Effector CD8-positive, alpha-beta T cell (primary cell): Measurements from ENCODE around the gene RPUSD4.
A peak's percentile ranks its signal among the peaks of the same experiment; 100 is the strongest.
"Not testable (repeated sequence)": the region's sequence is repeated elsewhere in the genome, so short reads cannot be mapped to it uniquely, and the experiment has no call there.

Experiments
- DNase-seq: peaks from one replicate; lab custom pipeline; 2025; lab: John Stamatoyannopoulos, UW
- total RNA-seq, 4 experiments: gene quantifications; one replicate each; lab custom pipeline; 2026; lab: John Stamatoyannopoulos, UW

The RPUSD4 gene, protein sequence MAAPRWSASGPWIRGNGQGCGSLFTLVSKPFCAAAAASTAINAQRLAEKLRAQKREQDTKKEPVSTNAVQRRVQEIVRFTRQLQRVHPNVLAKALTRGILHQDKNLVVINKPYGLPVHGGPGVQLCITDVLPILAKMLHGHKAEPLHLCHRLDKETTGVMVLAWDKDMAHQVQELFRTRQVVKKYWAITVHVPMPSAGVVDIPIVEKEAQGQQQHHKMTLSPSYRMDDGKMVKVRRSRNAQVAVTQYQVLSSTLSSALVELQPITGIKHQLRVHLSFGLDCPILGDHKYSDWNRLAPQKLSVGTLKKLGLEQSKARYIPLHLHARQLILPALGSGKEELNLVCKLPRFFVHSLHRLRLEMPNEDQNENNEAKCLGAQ
- 31.5 to 47.7 (median 43.5) reads per million in 4 experiments for total RNA-seq

DNA sequence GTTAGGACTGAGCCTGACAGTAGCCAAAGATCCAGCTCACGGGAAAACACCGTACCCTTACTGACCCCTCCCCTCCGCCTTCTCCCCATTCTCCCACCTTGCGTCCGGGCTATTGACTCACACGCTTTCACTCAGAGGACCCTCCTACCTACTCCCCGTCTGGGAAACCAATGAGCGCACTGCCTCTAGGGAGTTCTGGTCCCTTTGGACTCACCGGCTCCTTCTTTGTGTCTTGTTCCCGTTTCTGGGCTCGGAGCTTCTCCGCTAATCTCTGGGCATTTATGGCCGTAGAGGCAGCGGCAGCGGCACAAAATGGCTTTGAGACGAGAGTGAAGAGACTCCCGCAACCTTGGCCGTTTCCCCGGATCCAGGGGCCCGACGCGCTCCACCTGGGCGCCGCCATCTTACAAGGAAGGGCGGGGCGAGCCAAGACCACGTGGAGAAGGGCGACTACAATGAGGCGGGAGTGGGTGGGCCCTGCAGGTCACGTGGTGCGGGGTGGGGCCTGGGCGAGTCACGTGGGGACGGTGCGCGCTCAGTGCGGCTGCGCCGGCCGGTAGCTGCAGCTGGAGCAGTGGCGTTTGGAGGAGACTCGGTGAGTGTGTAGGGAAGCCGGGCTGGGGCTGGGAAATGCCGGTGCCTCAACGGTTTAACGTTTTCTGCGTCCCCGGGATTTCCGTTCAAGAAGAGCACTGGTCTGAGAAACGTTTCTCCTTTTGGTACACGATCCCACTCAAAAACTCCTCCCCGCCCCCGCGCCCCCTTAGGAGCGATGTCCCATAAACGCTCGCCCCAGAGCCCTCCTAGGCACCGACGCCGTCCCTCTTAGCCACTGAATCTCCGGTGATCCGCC lies at the start of gene RPUSD4, which contains the start of gene FAM118B:
Gene RPUSD4, minus strand, starts transcription at position 415 of the 853 bp plus-strand sequence. Its CDS starts 12 bp downstream, at position 403.
Gene FAM118B, plus strand, starts transcription at position 547 of the 853 bp plus-strand sequence. CDS start 23,220 bp downstream, outside the sequence.
- DNase-seq, result peak; percentile 97

DNA sequence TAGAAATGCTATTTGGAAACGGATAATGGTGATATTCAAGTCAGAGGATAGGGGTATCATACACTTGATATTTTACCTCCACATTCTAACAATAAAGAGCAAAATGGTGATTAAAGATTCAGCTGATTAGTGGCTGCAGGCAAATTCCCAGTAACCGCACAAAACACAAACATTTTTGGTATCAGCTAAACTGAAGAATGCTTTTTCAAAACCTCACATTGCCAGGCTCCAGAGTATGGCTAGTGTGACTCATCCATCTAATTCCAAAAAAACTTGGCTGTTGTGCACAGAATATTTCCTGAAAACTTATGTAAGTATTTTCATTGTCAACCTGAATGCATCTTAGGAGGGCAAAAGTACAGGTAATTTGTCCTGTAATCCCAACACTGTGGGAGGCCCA lies 46.3 kb upstream of the RPUSD4 start:
- DNase-seq, result no peak

DNA sequence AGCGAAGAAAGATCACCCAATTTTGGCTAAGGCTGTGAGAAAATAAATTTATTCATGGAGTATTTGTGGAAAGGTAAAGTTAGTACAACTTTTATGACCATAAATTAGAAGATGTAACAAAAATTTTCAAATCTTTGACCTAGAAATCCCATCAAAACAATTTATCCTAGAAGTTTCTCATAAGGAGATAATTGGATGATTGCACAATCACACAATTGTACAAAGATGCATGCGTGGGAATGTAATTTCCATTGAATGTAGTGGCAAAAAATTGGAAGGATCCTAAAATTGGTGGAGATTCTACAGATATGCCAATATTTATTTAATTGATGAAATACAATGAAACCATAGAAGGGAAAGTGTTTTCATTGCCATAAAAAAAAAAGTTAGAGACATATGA lies 45.7 kb upstream of the RPUSD4 start:
- no peak for DNase-seq

DNA sequence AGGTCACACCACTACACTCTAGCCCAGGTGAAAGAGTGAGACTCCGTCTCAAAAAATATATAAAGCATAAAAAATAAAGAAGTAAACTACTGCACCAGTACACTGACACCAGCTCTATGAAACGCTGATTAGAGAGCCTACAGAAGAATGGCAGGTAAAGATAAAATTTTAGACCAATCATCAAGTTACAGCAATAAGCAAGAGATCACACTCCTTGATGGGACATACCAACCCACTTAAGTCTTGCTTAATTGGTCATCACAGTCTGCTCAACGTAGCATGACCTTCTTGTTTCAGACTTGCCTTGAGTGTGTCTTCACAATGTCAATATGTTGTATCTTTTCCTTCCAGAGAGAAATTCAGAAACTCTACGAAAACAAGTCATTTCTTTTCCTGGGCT lies 44.8 kb upstream of the RPUSD4 start:
- no peak for DNase-seq

DNA sequence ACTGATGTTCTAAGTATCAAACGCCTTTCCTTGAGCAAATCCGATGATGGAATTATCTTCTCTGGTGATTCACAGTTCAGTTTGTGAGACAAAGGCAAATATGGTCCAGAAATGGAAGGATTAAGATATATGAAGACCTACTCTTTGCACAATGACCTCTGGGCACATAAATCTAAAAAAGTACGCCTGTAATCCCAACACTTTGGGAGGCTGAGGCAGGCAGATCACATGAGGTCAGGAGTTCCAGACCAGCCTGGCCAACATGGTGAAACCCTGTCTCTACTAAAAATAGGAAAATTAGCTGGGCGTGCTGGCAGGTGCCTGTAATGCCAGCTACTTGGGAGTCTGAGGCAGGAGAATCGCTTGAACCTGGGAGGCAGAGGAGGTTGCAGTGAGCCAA lies 44.1 kb upstream of the RPUSD4 start:
- DNase-seq, result not testable (repeated sequence)

DNA sequence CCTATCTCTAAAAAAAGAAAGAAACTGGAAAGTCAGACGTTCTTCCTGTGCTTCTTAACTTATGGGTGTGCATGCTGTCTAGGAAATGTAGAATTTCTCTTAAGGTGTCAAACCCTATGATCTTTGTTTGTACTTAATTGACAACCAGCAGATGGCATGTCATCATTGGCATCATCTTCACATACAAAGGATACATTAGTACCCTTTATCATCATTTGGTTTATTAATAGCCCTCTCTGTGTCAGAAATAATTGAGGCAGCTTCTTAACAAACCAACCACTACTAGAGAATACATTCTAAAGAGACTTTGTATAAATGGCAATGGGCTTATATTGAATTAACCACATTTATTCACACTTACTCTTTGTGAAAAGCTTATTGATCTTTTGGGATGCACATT lies 43.4 kb upstream of the RPUSD4 start:
- no peak for DNase-seq

DNA sequence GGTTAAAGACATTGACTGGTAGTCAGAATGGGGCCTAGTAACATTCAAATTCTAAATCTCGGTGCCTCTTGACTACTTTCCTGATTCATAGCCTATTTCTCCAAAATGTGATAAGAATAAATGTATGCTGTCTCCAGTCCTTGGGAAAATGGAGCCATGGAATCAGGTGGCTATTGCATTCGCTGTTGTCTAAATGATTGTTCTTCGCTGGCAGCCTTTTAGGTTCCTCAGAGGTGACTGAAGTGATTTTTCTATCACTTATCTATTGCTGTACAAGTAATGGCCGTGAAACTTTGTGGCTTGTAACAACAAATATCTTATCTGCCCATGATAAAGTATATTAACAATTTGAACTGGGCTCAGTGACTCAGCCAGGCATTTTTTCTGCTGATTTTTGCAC lies 41.8 kb upstream of the RPUSD4 start:
- no peak for DNase-seq

DNA sequence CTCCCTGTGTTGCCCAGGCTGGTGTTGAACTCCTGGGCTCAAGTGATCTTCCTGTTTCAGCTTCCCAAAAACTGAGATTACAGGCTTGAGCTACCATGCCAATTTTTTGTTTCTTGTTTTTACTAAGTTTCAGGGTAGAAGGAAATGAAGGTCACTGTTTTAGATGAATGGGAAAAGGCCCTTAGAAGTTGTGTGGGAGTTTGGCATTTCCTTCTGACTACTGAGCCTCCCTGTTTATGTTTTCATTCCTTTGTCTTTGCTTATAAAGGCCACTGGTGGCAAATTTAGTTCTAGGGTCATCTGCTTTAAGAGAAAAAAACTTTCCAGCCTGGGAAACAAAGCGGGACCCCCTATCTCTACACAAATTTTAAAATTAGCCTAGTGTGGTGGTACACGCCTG lies 35.2 kb upstream of the RPUSD4 start:
- DNase-seq, result no peak

DNA sequence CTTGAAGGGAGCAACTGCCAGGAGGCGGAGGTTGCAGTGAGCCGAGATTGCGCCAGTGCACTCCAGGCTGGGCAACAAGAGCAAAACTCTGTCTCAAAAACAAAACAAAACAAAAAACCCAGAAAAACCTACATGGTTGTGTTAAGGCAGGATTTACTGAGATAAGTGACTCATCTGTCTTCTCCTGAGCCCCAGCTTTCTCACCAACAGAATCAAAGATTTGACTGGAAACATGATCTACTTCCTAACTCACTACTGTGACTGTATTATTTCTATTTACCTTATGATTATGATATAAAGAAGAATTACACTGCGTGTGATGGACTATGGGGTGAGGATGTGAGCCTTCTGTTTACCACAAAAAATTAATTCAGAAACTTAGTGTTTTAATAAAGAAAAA lies 21.9 kb upstream of the RPUSD4 start:
- DNase-seq, result no peak

DNA sequence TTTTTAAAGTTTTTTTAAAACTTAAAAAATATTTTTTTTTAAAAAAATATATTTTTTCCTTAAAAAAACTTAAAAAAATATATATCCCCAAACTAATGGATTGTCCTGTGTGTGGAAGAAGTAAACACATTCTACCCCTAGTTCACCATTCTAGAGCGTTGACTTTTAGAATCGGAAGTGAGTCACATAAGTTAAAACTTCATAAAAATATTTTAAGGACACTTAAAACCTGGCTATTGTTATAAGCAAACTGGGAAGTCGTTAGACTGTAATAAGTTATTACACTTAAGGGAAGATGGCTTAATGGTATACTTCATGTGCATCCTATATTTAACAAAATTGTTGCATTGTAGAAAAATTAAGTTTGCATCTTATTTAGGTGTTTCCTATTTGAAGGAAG lies 21.2 kb upstream of the RPUSD4 start:
- DNase-seq, result no peak

DNA sequence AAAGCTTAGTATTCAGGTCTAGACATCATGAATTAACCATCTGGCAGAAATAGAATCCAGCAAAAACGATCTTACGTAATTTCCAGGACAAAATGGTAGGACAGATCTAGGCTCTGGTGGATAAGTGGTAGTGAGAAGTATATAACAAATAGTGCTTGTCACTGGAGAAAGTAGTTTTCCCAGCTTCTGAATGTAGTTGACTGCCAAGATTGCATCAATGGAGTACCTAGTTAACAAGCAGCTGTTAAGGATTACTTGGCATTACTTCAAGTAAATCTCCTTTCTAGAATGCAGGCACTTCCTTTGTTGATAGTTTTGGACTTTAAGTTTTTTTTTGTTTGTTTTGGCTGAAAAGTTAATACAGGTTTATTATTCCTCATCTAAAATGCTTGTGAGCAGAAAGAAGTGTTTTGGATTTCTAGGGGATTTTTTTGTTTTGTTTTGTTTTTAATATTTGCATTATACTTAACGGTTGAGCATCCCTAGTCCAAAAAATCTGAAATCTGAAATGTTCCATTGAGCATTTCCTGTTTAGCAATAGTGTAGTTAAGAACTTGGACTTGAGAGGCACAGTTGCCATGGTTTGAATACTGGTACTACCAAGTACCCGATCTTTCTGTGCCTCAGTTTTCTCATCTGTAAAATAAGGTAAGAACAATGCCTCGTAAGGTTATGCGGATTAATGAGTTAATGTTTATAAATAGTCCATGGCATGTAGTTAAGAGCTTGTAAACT lies 20.4 kb upstream of the RPUSD4 start:
- DNase-seq, result no peak

DNA sequence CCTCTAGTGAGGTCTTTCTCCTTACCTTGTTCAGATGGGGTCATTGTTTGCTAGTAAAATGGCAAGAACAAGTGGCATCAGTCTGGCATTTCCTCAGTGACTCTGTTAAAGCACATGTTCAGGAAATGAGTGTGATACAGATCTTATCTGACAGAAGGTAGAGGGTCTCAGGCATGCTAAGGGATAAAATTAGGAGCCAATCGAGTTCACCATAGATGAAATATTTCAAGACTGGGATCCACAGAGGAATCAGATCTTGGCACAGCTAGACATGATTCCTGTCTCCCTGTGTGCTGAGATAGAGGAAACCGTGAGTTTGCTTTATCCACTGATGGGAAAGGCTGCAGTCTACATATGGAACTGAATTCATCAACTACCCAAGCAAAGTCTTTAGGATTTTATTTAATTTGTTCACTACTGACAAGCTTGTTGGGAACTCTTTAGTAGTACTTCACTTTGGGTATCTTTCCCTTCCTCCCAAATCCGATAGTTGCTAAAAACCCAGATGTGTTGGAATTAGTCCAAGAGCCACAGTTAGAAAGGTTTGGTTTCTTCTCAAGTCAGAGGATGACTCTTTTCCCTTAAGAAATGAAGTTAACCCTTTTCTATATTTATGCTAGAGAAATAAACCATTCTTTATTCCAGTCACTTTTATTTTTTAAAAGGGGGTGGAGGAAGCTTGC lies 18.5 kb upstream of the RPUSD4 start:
- no peak for DNase-seq

DNA sequence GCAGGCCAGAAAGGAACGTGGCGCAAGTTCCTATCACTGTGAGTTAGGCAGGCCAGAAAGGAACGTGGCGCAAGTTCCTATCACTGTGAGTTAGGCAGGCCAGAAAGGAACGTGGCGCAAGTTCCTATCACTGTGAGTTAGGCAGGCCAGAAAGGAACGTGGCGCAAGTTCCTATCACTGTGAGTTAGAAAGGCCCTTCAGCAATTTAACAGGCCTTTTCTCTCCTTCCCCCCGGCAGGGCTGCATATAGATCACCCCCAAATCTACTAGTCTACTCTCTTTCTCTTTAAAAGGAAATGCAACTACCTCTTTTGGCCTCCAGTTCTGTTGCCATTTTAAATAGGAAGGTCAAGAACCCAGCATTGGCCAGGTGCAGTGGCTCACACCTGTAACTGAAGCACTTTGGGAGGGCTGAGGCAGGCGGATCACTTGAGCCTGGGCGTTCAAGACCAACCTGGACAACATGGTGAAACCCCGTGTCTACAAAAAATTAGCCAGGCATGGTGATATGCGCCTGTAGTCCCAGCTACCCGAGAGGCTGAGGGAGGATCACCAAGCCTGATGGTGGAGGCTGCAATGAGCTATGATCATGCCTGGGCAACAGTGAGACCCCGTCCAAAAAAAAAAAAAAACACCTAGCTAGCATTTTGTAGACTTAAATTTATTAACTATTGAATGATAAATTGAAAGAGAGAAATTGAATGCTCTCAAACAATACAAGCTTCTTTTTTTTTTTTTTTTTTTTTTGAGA lies 15.1 kb upstream of the RPUSD4 start:
- no peak for DNase-seq

DNA sequence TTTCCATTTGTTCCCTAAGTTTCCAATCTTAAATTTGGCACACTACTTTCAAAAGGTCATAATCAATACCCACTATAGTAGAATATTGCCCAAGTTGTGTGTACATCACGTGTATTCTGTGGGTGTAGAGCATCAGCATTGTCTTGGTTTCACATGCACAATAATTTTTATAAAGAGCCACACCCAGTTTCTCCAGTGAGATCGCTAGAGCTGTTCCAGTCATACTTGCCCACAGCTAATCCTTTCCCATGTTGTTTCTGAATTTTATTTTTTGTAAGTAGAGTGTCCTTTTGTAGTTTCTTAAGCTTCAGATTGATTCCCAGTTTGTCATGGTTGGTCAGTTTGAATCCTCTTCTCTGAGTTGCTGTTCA lies 13.8 kb upstream of the RPUSD4 start:
- DNase-seq, result no peak

DNA sequence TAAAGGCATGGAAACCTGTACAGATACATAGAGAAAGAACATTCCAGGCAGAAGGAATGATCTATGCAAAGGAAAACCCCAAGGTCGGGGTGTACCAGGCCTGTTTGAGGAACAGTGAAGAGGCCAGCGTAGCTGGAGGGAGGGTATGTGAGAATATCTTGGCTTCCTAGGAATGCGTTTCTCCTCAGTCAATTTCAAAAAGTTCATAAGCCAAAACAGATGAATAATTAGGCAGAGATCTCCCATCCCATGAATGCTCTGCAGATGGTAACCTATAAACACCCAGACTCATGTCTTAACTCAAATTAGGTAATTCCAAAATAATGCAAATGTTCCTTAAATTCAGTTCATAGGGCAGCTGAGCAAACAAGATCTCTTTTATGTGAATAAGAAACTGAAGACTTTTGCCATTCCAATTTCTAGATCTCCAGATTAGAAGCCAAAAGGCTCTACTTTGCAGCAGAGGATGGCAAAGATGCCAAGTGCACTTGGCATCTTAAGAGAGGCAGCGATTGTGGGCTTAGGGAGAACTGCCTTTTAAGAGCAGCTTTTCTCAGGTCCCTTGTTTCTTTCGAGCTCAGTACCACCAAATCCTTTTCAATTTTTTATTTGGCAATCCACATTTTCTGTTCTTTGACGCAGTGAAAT lies 13.3 kb upstream of the RPUSD4 start:
- DNase-seq, result no peak

DNA sequence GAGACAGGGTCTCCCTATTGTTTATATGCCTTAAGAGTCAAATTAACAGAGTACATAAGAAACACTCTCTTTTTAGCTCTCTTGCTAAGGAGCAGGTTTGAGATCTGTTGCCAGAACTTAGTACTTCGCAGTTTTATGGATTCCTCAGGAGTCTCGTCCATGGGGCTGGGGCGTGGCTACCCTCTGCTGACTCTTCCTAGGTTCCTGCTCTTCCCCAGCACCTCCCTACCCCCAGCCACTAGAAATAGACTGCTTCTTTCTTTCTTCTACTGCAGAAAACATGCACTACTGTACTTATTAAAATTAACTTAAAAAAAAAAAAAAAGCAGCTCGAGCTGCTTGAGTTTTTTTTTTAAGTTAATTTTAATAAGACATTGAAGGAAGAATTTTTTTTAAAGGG lies 8.1 kb upstream of the RPUSD4 start:
- no peak for DNase-seq

DNA sequence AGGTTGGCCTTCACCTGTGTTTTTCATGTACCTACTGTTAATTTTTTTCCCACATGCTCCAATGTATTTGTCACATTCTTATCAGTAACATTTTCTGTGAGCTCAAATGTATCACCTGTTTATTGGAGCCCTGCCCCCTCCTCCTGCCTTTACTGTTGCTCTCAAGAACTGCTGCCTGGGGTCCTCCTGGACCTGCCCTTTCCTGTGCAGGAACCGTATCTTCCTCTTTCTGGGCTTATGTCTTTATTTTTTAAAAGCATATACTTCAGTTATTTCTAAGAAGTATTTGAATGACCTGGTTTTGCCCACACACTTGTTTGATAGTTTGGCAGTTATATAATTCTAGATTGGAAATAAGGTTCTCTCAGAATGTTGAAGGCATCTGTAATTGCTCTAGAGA lies 6.0 kb upstream of the RPUSD4 start:
- DNase-seq, result no peak

DNA sequence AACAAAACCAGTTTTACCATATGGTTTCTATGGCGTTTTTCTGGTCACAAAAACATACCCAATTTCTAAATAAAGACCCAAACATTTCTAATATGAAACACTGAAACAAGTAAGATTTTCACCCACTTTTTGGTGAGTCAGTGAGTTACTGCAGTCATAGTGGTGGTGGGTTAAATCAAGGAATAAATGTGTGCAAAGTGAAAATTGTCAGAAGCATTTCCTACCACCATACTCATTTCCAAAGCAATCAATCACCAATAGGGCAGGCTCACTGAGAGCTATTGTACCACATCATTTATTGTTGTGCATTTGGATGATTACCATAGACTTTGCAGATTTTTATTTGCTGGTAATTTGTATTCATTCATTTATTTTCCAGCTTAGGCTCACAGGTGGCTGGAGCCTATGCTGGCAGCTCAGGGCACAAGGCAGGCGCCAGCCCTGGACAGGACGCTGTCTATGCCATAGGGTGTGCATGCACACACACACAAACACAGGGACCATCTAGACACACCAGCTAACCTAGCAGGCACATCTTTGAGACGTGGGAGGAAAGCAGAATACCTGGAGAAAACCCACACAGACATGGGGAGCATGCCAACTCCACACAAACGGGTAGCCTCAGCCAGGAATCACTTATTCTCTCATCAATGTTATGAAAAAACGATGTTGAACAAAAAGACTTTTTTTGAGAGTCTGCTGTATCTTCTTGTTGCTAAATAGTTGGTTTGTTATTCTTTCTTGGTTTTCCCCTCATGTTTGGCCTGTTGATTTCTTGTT lies 5.3 kb upstream of the RPUSD4 start:
- DNase-seq, result no peak

DNA sequence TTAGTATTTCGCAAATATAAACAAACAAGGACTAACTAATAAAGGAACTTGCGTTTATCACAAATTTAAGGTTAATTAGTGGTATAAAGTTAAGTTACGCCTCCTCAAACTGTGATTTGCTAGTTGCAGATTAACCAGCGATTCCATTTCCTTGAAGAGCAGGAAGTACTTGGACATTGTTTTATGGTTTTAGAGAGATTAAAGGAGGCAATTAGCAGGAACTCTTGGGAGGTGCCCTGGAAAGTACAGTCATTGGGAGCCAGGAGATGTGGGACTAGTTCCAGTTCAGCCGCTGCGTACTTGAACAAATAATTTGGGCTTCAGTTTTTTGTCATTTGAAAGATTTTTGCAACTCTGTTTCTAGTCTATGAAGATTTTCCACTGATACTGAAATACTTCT lies 3.4 kb upstream of the RPUSD4 start:
- no peak for DNase-seq

DNA sequence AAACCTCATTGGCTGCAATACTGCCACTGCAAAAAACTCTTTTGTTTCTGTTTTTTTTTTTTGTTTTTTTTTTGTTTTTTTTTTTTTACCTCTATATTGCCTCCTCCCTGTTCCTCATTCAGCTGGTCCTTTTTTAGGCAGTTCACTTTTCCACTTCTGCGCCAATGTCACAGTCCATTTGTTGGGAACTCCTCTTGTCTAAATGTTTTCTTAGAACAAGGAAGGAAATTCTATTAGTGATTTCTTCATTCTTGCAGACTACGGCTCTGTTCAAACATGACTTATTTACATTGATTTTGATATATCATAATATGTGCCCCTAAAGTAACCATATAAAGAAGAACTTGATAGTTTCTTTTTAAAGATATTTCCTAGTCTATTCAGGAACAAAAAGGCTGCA lies 3.0 kb upstream of the RPUSD4 start:
- DNase-seq, result no peak
